GM18520 (cell line): ENCODE results near the gene TNK1.

ENCODE experiments used
- ATAC-seq: cut with Tn5 transposase; IDR thresholded peaks from one replicate; pipeline ENCODE4 v1.9.1; 2021; ENCODE audit not compliant: unreplicated experiment

TNK1 gene

GRCh38 chr17:7389924-7390910 is 9.3 kb downstream of the TNK1 start:
- ATAC-seq, result no peak

GRCh38 chr17:7391307-7391706 is 10.4 kb downstream of the TNK1 start:
- ATAC-seq, result no peak

GRCh38 chr17:7392696-7393612 is 12.1 kb downstream of the TNK1 start:
- no peak for ATAC-seq

- peak; percentile 13 for ATAC-seq
These were observed 12.9 kb downstream of the TNK1 start for GRCh38 chr17:7393613-7394451.

GRCh38 chr17:7394452-7395191 is 13.7 kb downstream of the TNK1 start, which contains the start of gene PLSCR3:
TSS of gene PLSCR3 (minus strand) at chr17:7394525. CDS start at chr17:7394110, 415 bp downstream.
- ATAC-seq, result peak; percentile 79

- no peak for ATAC-seq
These were observed 15.3 kb downstream of the TNK1 start for GRCh38 chr17:7396147-7396546.

GRCh38 chr17:7398612-7399011 is 17.7 kb downstream of the TNK1 start:
- ATAC-seq, result no peak

GRCh38 chr17:7403043-7403726 is 22.3 kb downstream of the TNK1 start:
- no peak for ATAC-seq

GRCh38 chr17:7403727-7403976 is 22.8 kb downstream of the TNK1 start:
- no peak for ATAC-seq

GRCh38 chr17:7403977-7404736 is 23.3 kb downstream of the TNK1 start, which contains the start of gene TMEM256:
TSS of gene TMEM256 (minus strand) at chr17:7404097. CDS start at chr17:7404084, 13 bp downstream.
- ATAC-seq, result peak; percentile 92

GRCh38 chr17:7404737-7405349 is 24.0 kb downstream of the TNK1 start:
- ATAC-seq, result no peak

- no peak for ATAC-seq
These were observed 24.7 kb downstream of the TNK1 start for GRCh38 chr17:7405350-7406234.

GRCh38 chr17:7406235-7406825 is 25.4 kb downstream of the TNK1 start:
- no peak for ATAC-seq

- ATAC-seq, result no peak
These were observed 26.2 kb downstream of the TNK1 start for GRCh38 chr17:7407082-7407481.

- ATAC-seq, result no peak
These were observed 26.8 kb downstream of the TNK1 start, which contains the start of gene NLGN2 for GRCh38 chr17:7407485-7408251. TSS of gene NLGN2 (plus strand) at chr17:7407845. CDS start at chr17:7408256, 411 bp downstream.

- no peak for ATAC-seq
These were observed 27.4 kb downstream of the TNK1 start for GRCh38 chr17:7408252-7408727.
